ENCODE data around the gene LIPT2.

- no peak for TF ChIP-seq NFYB (IDR thresholded peaks at IDR 0.05; ENCODE audit: insufficient read depth, low read depth, low read length)
- no peak for TF ChIP-seq CHD4 (IDR thresholded peaks at IDR 0.05)
- TF ChIP-seq DPF2 (IDR thresholded peaks at IDR 0.05), result no peak
- TF ChIP-seq SMARCA5 (IDR thresholded peaks at IDR 0.05), result no peak
- TF ChIP-seq ATF2 (IDR thresholded peaks at IDR 0.05; ENCODE audit: low read length), result no peak
- TF ChIP-seq FOXM1 (IDR thresholded peaks at IDR 0.05; ENCODE audit: low read depth, low read length), result no peak
- TF ChIP-seq ZNF24 (IDR thresholded peaks at IDR 0.05), result no peak
- TF ChIP-seq CTCF (IDR thresholded peaks at IDR 0.05 in 2 of 3, conservative IDR thresholded peaks at IDR 0.05 in 1 of 3; ENCODE audit: control insufficient read depth in 2 of 3, extremely low read depth in 1 of 3, insufficient read depth in 1 of 3, low read depth in 3 of 3, low read length in 3 of 3), result no peak
- no peak for TF ChIP-seq REST (IDR thresholded peaks at IDR 0.05; ENCODE audit: low read depth, low read length)
- no peak for TF ChIP-seq ZBTB33 (IDR thresholded peaks at IDR 0.05)
- TF ChIP-seq ETV6 (conservative IDR thresholded peaks at IDR 0.05 in 1 of 2, IDR thresholded peaks at IDR 0.05 in 1 of 2; ENCODE audit: borderline replicate concordance in 1 of 2, low read depth in 1 of 2), result no peak
- no peak for TF ChIP-seq PRDM15 (CRISPR knock-in tag; IDR thresholded peaks at IDR 0.05)
- no peak for TF ChIP-seq RELA (IDR thresholded peaks at IDR 0.05; ENCODE audit: borderline replicate concordance, partially characterized antibody)
Observed at GRCh38 chr11:74533421-74533820, 39.9 kb upstream of the LIPT2 start.

Measured in GM12878 (cell line).